Neural crest cell (in vitro differentiated cells): ENCODE measurements around the gene DCAF11. TPM values are rescaled to one million over a fixed set of nuclear protein-coding genes. Genes with fewer than 3 reads are reported as not detected.

ENCODE experiments used
- DNase-seq: peaks from one replicate; pipeline ENCODE4 v3.0.0; 2021; ENCODE audit warnings: low read depth, mixed read lengths, low spot score
- H3K27ac Mint-ChIP-seq: one replicate; pipeline ENCODE4 v1.8.0; 2021; ENCODE audit warnings: mild to moderate bottlenecking, mixed read lengths; ENCODE audit not compliant: unreplicated experiment
- H3K27me3 Mint-ChIP-seq: 2 replicates; pipeline ENCODE4 v1.8.0; 2021; ENCODE audit warnings: low read depth, mild to moderate bottlenecking, mixed read lengths
- H3K36me3 Mint-ChIP-seq: 2 replicates; pipeline ENCODE4 v1.8.0; 2021; ENCODE audit warnings: low read depth, mild to moderate bottlenecking, mixed read lengths
- H3K4me1 Mint-ChIP-seq: 2 replicates; pipeline ENCODE4 v1.8.0; 2021; ENCODE audit warnings: mixed read lengths
- H3K4me3 Mint-ChIP-seq: one replicate; pipeline ENCODE4 v1.8.0; 2021; ENCODE audit warnings: mild to moderate bottlenecking, mixed read lengths
- H3K9me3 Mint-ChIP-seq: 2 replicates; pipeline ENCODE4 v1.8.0; 2021; ENCODE audit warnings: mixed read lengths
- total RNA-seq: library from RNA; stranded (reverse); gene quantifications from 2 replicates; pipeline ENCODE4 v1.2.1, GENCODE V29; 2021
- TF ChIP-seq, protein P1 (sequence below): fragments of 200-600 bp; sonication (generic); conservative IDR thresholded peaks from 2 replicates; pipeline ENCODE4 v1.5.0; 2021; ENCODE audit warnings: antibody characterized with exemption, mild to moderate bottlenecking

The DCAF11 gene
- total RNA-seq, 1 donor from 2014 or later = 53.9 TPM

GRCh38 chr14:24072436-24072835 lies 42.1 kb upstream of the DCAF11 start:
- Mint-ChIP-seq H3K27me3 (peaks cover 7% of the 10 kb centered on the region), H3K9me3 (no peaks in the 10 kb centered on the region), H3K4me1 (no peaks in the 10 kb centered on the region), H3K4me3 (no peak overlapping the region), H3K36me3 (no peaks in the 10 kb centered on the region), H3K27ac (no peak overlapping the region)
- DNase-seq = no peak
- TF ChIP-seq, protein P1, sequence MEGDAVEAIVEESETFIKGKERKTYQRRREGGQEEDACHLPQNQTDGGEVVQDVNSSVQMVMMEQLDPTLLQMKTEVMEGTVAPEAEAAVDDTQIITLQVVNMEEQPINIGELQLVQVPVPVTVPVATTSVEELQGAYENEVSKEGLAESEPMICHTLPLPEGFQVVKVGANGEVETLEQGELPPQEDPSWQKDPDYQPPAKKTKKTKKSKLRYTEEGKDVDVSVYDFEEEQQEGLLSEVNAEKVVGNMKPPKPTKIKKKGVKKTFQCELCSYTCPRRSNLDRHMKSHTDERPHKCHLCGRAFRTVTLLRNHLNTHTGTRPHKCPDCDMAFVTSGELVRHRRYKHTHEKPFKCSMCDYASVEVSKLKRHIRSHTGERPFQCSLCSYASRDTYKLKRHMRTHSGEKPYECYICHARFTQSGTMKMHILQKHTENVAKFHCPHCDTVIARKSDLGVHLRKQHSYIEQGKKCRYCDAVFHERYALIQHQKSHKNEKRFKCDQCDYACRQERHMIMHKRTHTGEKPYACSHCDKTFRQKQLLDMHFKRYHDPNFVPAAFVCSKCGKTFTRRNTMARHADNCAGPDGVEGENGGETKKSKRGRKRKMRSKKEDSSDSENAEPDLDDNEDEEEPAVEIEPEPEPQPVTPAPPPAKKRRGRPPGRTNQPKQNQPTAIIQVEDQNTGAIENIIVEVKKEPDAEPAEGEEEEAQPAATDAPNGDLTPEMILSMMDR = no peak

- Mint-ChIP-seq H3K36me3 (no peaks in the 10 kb centered on the region), H3K27me3 (peaks cover 11% of the 10 kb centered on the region), H3K4me1 (peaks cover 3% of the 10 kb centered on the region), H3K27ac (no peak overlapping the region), H3K9me3 (no peaks in the 10 kb centered on the region), H3K4me3 (no peak overlapping the region)
- no peak for DNase-seq
- TF ChIP-seq, protein P1 = no peak
Measured at GRCh38 chr14:24072881-24073877, 41.4 kb upstream of the DCAF11 start.

DNA sequence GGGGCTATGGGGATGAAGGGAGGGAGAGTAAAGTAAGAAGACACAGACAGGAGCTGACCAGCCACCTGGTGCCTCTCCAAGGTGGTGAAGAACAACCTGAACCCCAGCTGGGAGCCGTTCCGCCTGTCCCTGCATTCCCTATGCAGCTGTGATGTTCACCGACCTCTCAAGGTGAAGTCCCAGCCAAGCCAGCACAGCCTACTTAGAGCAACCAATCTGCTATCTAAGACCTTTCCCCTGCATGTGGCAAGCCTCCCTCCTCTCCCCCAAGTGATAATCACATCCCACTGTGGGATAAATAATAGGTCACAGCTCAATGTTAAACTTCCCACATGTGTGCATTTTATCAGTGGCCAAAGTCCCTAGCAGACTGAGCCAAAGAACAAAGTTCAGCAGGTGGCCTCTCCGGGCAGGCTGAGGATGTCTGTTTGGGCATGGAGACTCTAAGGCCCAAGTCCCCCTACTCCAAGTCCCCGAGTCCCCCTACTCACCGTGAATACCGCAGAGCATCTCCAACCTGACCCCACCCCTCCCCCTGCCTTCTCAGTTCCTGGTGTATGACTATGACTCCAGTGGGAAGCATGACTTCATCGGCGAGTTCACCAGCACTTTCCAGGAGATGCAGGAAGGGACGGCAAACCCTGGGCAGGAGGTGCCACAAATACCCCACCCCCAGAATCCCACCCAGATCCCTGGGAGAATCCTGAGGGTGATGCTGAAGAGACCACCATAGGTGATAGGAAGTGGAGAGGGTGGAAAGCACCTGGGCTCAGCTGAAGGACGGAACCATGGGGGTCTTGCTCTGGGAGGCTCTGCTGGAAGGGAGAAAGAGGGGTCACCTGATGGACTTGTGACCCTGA lies 39.7 kb upstream of the DCAF11 start:
- DNase-seq = no peak
- TF ChIP-seq, protein P1 = no peak
- no peak overlapping the region for H3K4me3 Mint-ChIP-seq
- H3K4me1 Mint-ChIP-seq = peaks cover 18% of the 10 kb centered on the region
- H3K27me3 Mint-ChIP-seq = peaks cover 24% of the 10 kb centered on the region
- no peaks in the 10 kb centered on the region for H3K36me3 Mint-ChIP-seq
- no peak overlapping the region for H3K27ac Mint-ChIP-seq
- no peaks in the 10 kb centered on the region for H3K9me3 Mint-ChIP-seq

GRCh38 chr14:24075485-24076301 lies 38.9 kb upstream of the DCAF11 start:
- DNase-seq = no peak
- Mint-ChIP-seq H3K9me3 (no peaks in the 10 kb centered on the region), H3K27me3 (peaks cover 29% of the 10 kb centered on the region), H3K27ac (no peak overlapping the region), H3K36me3 (no peaks in the 10 kb centered on the region), H3K4me3 (no peak overlapping the region), H3K4me1 (peaks cover 26% of the 10 kb centered on the region)
- TF ChIP-seq, protein P1 = no peak

- H3K27ac Mint-ChIP-seq = no peak overlapping the region
- no peak overlapping the region for H3K4me3 Mint-ChIP-seq
- TF ChIP-seq, protein P1 = no peak
- H3K4me1 Mint-ChIP-seq = peaks cover 29% of the 10 kb centered on the region
- peaks cover 29% of the 10 kb centered on the region for H3K27me3 Mint-ChIP-seq
- DNase-seq = no peak
- H3K36me3 Mint-ChIP-seq = no peaks in the 10 kb centered on the region
- no peaks in the 10 kb centered on the region for H3K9me3 Mint-ChIP-seq
Measured at GRCh38 chr14:24076302-24076601, 38.3 kb upstream of the DCAF11 start.
